ENCODE results near the gene ABHD12B. TPM values are rescaled to one million over a fixed set of nuclear protein-coding genes. Genes with fewer than 3 reads are reported as not detected.

The ABHD12B gene
- total and polyA plus RNA-seq, 2 of the 13 experiments (the other 11 are each of a cell fraction or from before 2014, with no cell fraction given) = not detected

- peak; percentile 23 for TF ChIP-seq SRSF1 (optimal IDR thresholded peaks at IDR 0.05; ENCODE audit: low read depth, low read length)
- TF ChIP-seq ZNF784 (CRISPR knock-in tag; IDR thresholded peaks at IDR 0.05; ENCODE audit: borderline replicate concordance) = no peak
- 0 out of 2 replicates have a peak, but pooled peaks have one; percentile 9 for TF ChIP-seq SOX5 (CRISPR knock-in tag; IDR thresholded peaks at IDR 0.05; ENCODE audit: borderline replicate concordance)
- TF ChIP-seq ZNF180 (CRISPR knock-in tag; IDR thresholded peaks at IDR 0.05; ENCODE audit: borderline replicate concordance, low read depth) = 0 out of 2 replicates have a peak, but pooled peaks have one; percentile 36
- no peak for TF ChIP-seq SP1 (IDR thresholded peaks at IDR 0.05)
- peak; percentile 19; the same call in 1 of the 2 replicates for TF ChIP-seq SP1 (CRISPR knock-in tag; IDR thresholded peaks at IDR 0.05)
- TF ChIP-seq ZNF577 (CRISPR knock-in tag; IDR thresholded peaks at IDR 0.05; ENCODE audit: borderline replicate concordance, low read depth) = no peak
- TF ChIP-seq, protein P1, sequence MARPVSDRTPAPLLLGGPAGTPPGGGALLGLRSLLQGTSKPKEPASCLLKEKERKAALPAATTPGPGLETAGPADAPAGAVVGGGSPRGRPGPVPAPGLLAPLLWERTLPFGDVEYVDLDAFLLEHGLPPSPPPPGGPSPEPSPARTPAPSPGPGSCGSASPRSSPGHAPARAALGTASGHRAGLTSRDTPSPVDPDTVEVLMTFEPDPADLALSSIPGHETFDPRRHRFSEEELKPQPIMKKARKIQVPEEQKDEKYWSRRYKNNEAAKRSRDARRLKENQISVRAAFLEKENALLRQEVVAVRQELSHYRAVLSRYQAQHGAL (CRISPR knock-in tag; IDR thresholded peaks at IDR 0.05; ENCODE audit: not compliant biosample characterization) = no peak
- TF ChIP-seq REL (CRISPR knock-in tag; conservative IDR thresholded peaks at IDR 0.05) = 0 out of 2 replicates have a peak, but pooled peaks have one; percentile 8
- TF ChIP-seq MIER3 (CRISPR knock-in tag; IDR thresholded peaks at IDR 0.05; ENCODE audit: borderline replicate concordance) = no peak
- no peak for TF ChIP-seq ZNF770 (CRISPR knock-in tag; IDR thresholded peaks at IDR 0.05)
- TF ChIP-seq CEBPG (CRISPR knock-in tag; IDR thresholded peaks at IDR 0.05) = peak; percentile 26; the same call in 1 of the 2 replicates
- TF ChIP-seq, protein P2, sequence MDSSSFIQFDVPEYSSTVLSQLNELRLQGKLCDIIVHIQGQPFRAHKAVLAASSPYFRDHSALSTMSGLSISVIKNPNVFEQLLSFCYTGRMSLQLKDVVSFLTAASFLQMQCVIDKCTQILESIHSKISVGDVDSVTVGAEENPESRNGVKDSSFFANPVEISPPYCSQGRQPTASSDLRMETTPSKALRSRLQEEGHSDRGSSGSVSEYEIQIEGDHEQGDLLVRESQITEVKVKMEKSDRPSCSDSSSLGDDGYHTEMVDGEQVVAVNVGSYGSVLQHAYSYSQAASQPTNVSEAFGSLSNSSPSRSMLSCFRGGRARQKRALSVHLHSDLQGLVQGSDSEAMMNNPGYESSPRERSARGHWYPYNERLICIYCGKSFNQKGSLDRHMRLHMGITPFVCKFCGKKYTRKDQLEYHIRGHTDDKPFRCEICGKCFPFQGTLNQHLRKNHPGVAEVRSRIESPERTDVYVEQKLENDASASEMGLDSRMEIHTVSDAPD (CRISPR knock-in tag; IDR thresholded peaks at IDR 0.05) = no peak
- TF ChIP-seq MYPOP (CRISPR knock-in tag; IDR thresholded peaks at IDR 0.05) = 0 out of 2 replicates have a peak, but pooled peaks have one; percentile 24
- TF ChIP-seq PRDM4 (CRISPR knock-in tag; IDR thresholded peaks at IDR 0.05; ENCODE audit: borderline replicate concordance) = no peak
- TF ChIP-seq HDAC2 (CRISPR knock-in tag; IDR thresholded peaks at IDR 0.05) = peak; percentile 39; the same call in 1 of the 2 replicates
- no peak for TF ChIP-seq NONO (IDR thresholded peaks at IDR 0.05)
- 0 out of 2 replicates have a peak, but pooled peaks have one; percentile 2 for TF ChIP-seq NONO (CRISPR knock-in tag; conservative IDR thresholded peaks at IDR 0.05)
- TF ChIP-seq MYC (CRISPR knock-in tag; IDR thresholded peaks at IDR 0.05; ENCODE audit: borderline replicate concordance) = peak; percentile 5; the same call in 1 of the 2 replicates
- no peak for TF ChIP-seq ZNF552 (CRISPR knock-in tag; IDR thresholded peaks at IDR 0.05; ENCODE audit: borderline replicate concordance)
- TF ChIP-seq ZFP36L2 (CRISPR knock-in tag; IDR thresholded peaks at IDR 0.05) = no peak
Observed at GRCh38 chr14:50943261-50943942, 71.5 kb downstream of the ABHD12B start (continued).
